Esophagus squamous epithelium (tissue), 4 donors: ENCODE measurements around the gene PEDS1.

Experiments used
- POLR2A ChIP-seq, 4 donors: fragments of 450-650 bp; IDR thresholded peaks; one replicate each; pipeline ENCODE4 v1.6.1; 2017; ENCODE audit warnings: antibody characterized with exemption in 4 of 4, mild to moderate bottlenecking in 4 of 4, moderate library complexity in 3 of 4
- TF ChIP-seq, protein P1 (sequence below), 6 experiments: fragments of 450-650 bp in 4 of 6; fragments of 200-600 bp in 2 of 6; sonication (generic) in 2 of 6; IDR thresholded peaks; one replicate each; pipeline ENCODE4 v1.5.1; 2016 to 2019; ENCODE audit warnings: antibody characterized with exemption in 6 of 6, mild to moderate bottlenecking in 4 of 6, moderate library complexity in 4 of 6

GRCh38 chr20:50186151-50186885 lies 32.8 kb upstream of the PEDS1 start:
- TF ChIP-seq POLR2A (IDR thresholded peaks at IDR 0.05), result no peak
- TF ChIP-seq, protein P1, sequence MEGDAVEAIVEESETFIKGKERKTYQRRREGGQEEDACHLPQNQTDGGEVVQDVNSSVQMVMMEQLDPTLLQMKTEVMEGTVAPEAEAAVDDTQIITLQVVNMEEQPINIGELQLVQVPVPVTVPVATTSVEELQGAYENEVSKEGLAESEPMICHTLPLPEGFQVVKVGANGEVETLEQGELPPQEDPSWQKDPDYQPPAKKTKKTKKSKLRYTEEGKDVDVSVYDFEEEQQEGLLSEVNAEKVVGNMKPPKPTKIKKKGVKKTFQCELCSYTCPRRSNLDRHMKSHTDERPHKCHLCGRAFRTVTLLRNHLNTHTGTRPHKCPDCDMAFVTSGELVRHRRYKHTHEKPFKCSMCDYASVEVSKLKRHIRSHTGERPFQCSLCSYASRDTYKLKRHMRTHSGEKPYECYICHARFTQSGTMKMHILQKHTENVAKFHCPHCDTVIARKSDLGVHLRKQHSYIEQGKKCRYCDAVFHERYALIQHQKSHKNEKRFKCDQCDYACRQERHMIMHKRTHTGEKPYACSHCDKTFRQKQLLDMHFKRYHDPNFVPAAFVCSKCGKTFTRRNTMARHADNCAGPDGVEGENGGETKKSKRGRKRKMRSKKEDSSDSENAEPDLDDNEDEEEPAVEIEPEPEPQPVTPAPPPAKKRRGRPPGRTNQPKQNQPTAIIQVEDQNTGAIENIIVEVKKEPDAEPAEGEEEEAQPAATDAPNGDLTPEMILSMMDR (IDR thresholded peaks at IDR 0.05), result peak; percentile 96 to 100 (median 99)
